Parathyroid adenoma (tissue), 2 donors: Measurements from ENCODE around the gene SMARCA4.

Source experiments
- H2AFZ ChIP-seq: fragments of 300-600 bp; sonication (generic); one replicate; pipeline ENCODE4 v1.7.0; 2017; ENCODE audit warnings: antibody characterized with exemption, mild to moderate bottlenecking
- H3K27ac ChIP-seq: fragments of 300-600 bp; sonication (generic); one replicate; pipeline ENCODE4 v1.7.0; 2017
- H3K27me3 ChIP-seq: fragments of 300-600 bp; sonication (generic); one replicate; pipeline ENCODE4 v1.7.0; 2017; ENCODE audit warnings: low read length; ENCODE audit not compliant: control insufficient read depth, insufficient read depth
- H3K36me3 ChIP-seq: fragments of 300-600 bp; sonication (generic); one replicate; pipeline ENCODE4 v1.7.0; 2017; ENCODE audit warnings: low read length; ENCODE audit not compliant: control insufficient read depth, insufficient read depth
- H3K4me1 ChIP-seq: fragments of 300-600 bp; sonication (generic); one replicate; pipeline ENCODE4 v1.7.0; 2017; ENCODE audit warnings: control low read depth
- H3K4me2 ChIP-seq: fragments of 300-600 bp; sonication (generic); one replicate; pipeline ENCODE4 v1.7.0; 2017; ENCODE audit warnings: low read length
- H3K4me3 ChIP-seq: fragments of 300-600 bp; sonication (generic); one replicate; pipeline ENCODE4 v1.7.0; 2017; ENCODE audit warnings: low read depth, low read length
- H3K79me2 ChIP-seq: fragments of 300-600 bp; sonication (generic); one replicate; pipeline ENCODE4 v1.7.0; 2017; ENCODE audit warnings: control low read depth
- H3K9ac ChIP-seq: fragments of 300-600 bp; sonication (generic); one replicate; pipeline ENCODE4 v1.7.0; 2017; ENCODE audit warnings: mild to moderate bottlenecking
- H3K9me3 ChIP-seq: fragments of 300-600 bp; sonication (generic); one replicate; pipeline ENCODE4 v1.7.0; 2017; ENCODE audit warnings: low read length; ENCODE audit not compliant: control insufficient read depth
- CTCF ChIP-seq: fragments of 300-600 bp; sonication (generic); IDR thresholded peaks from one replicate; pipeline ENCODE4 v1.7.0; 2017; ENCODE audit warnings: antibody characterized with exemption, mild to moderate bottlenecking
- donor health status: primary hyperparathyroidism.

SMARCA4 gene

GRCh38 chr19:11054200-11054599 is 93.4 kb downstream of the SMARCA4 start:
- no peak for TF ChIP-seq CTCF
- no peak overlapping the region for H3K4me2 ChIP-seq
- H3K79me2 ChIP-seq = no peaks in the 10 kb centered on the region
- H3K9me3 ChIP-seq = no peaks in the 10 kb centered on the region
- no peaks in the 10 kb centered on the region for H3K36me3 ChIP-seq
- no peak overlapping the region for H3K4me3 ChIP-seq
- no peaks in the 10 kb centered on the region for H3K27me3 ChIP-seq
- no peak overlapping the region for H3K9ac ChIP-seq
- H3K27ac ChIP-seq = no peak overlapping the region
- no peak overlapping the region for H2AFZ ChIP-seq
- no peaks in the 10 kb centered on the region for H3K4me1 ChIP-seq

- Histone ChIP-seq H2AFZ (no peak overlapping the region), H3K9me3 (no peaks in the 10 kb centered on the region), H3K27me3 (no peaks in the 10 kb centered on the region), H3K36me3 (no peaks in the 10 kb centered on the region), H3K4me1 (no peaks in the 10 kb centered on the region), H3K79me2 (no peaks in the 10 kb centered on the region), H3K27ac (no peak overlapping the region), H3K9ac (no peak overlapping the region), H3K4me2 (no peak overlapping the region), H3K4me3 (no peak overlapping the region)
- no peak for TF ChIP-seq CTCF
Observed at GRCh38 chr19:11054628-11055027, 93.8 kb downstream of the SMARCA4 start.

- no peak overlapping the region for H3K4me2 ChIP-seq
- no peaks in the 10 kb centered on the region for H3K4me1 ChIP-seq
- no peak overlapping the region for H3K9ac ChIP-seq
- no peaks in the 10 kb centered on the region for H3K9me3 ChIP-seq
- no peak for TF ChIP-seq CTCF
- no peak overlapping the region for H3K27ac ChIP-seq
- H3K36me3 ChIP-seq = no peaks in the 10 kb centered on the region
- H3K27me3 ChIP-seq = no peaks in the 10 kb centered on the region
- H3K79me2 ChIP-seq = no peaks in the 10 kb centered on the region
- no peak overlapping the region for H3K4me3 ChIP-seq
- no peak overlapping the region for H2AFZ ChIP-seq
Observed at GRCh38 chr19:11058246-11059030, 97.6 kb downstream of the SMARCA4 start.

- Histone ChIP-seq H3K4me3 (no peak overlapping the region), H3K9ac (no peak overlapping the region), H3K27ac (no peak overlapping the region), H3K79me2 (no peaks in the 10 kb centered on the region), H3K27me3 (no peaks in the 10 kb centered on the region), H3K9me3 (no peaks in the 10 kb centered on the region), H2AFZ (no peak overlapping the region), H3K4me1 (no peaks in the 10 kb centered on the region), H3K4me2 (no peak overlapping the region), H3K36me3 (no peaks in the 10 kb centered on the region)
- TF ChIP-seq CTCF = no peak
Observed at GRCh38 chr19:11059511-11060358, 98.9 kb downstream of the SMARCA4 start.
